MCF 10A (cell line): ENCODE data around the gene ID4. TPM values are rescaled to one million over a fixed set of nuclear protein-coding genes. Genes with fewer than 3 reads are reported as not detected.

Experiments used
- BruUV-seq: library from RNA; stranded (reverse); fragments of 400-500 nt; replicated peaks from 2 replicates; lab custom pipeline; 2021; lab: Mats Ljungman, UMichigan
- CTCF ChIA-PET: fragments of 300-600 bp; sonication (Branson Sonifier 250); formaldehyde crosslinking; extraction: SDS; loops from one replicate; lab custom pipeline; 2021; ENCODE audit warnings: antibody characterized with exemption, inconsistent platforms; lab: Yijun Ruan, JAX
- POLR2A ChIA-PET: fragments of 300-600, 350-650 bp; sonication (Branson Sonifier 250); formaldehyde crosslinking; extraction: SDS; loops from one replicate; lab custom pipeline; 2020; ENCODE audit warnings: antibody characterized with exemption, inconsistent platforms; lab: Yijun Ruan, JAX
- DNase-seq: peaks from one replicate; pipeline ENCODE4 v3.0.0-alpha.2; 2018; ENCODE audit not compliant: unreplicated experiment
- H3K27ac Mint-ChIP-seq: one replicate; pipeline ENCODE4 v1.8.0; 2022; ENCODE audit warnings: mild to moderate bottlenecking, low read depth, mixed read lengths; ENCODE audit not compliant: unreplicated experiment
- H3K27me3 Mint-ChIP-seq: one replicate; pipeline ENCODE4 v1.8.0; 2022; ENCODE audit warnings: mixed read lengths; ENCODE audit not compliant: insufficient read depth, unreplicated experiment
- H3K36me3 Mint-ChIP-seq: one replicate; pipeline ENCODE4 v1.8.0; 2022; ENCODE audit warnings: mild to moderate bottlenecking, moderate library complexity, mixed read lengths; ENCODE audit not compliant: insufficient read depth, unreplicated experiment
- H3K4me1 Mint-ChIP-seq: one replicate; pipeline ENCODE4 v1.8.0; 2022; ENCODE audit warnings: mixed read lengths; ENCODE audit not compliant: insufficient read depth, unreplicated experiment
- H3K4me3 Mint-ChIP-seq: one replicate; pipeline ENCODE4 v1.8.0; 2022; ENCODE audit warnings: mild to moderate bottlenecking, moderate library complexity, mixed read lengths; ENCODE audit not compliant: unreplicated experiment
- H3K9me3 Mint-ChIP-seq: one replicate; pipeline ENCODE4 v1.8.0; 2022; ENCODE audit warnings: mixed read lengths; ENCODE audit not compliant: unreplicated experiment
- intact Hi-C: fragments of 100-400 bp; cut with micrococcal nuclease; formaldehyde crosslinking; loops from 2 replicates; pipeline ENCODE4 v1.14.1; 2022
- total RNA-seq: library from RNA; stranded (reverse); gene quantifications from 2 replicates; pipeline ENCODE4 v1.2.3, GENCODE V29; 2022
- TF ChIP-seq, protein P1 (sequence below): fragments of 200-600 bp; IDR thresholded peaks from one replicate; pipeline ENCODE4 v1.8.0; 2022; ENCODE audit warnings: antibody characterized with exemption, mild to moderate bottlenecking; ENCODE audit not compliant: unreplicated experiment

ID4 gene
- total RNA-seq, 1 experiment from 2014 or later: not detected

- BruUV-seq: no TSS peak
- TF ChIP-seq, protein P1, sequence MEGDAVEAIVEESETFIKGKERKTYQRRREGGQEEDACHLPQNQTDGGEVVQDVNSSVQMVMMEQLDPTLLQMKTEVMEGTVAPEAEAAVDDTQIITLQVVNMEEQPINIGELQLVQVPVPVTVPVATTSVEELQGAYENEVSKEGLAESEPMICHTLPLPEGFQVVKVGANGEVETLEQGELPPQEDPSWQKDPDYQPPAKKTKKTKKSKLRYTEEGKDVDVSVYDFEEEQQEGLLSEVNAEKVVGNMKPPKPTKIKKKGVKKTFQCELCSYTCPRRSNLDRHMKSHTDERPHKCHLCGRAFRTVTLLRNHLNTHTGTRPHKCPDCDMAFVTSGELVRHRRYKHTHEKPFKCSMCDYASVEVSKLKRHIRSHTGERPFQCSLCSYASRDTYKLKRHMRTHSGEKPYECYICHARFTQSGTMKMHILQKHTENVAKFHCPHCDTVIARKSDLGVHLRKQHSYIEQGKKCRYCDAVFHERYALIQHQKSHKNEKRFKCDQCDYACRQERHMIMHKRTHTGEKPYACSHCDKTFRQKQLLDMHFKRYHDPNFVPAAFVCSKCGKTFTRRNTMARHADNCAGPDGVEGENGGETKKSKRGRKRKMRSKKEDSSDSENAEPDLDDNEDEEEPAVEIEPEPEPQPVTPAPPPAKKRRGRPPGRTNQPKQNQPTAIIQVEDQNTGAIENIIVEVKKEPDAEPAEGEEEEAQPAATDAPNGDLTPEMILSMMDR: no peak
- intact Hi-C loops: loop anchor here (10.0 kb wide), 1 partner anchor 72 kb away; no protein-coding TSS in a partner anchor
- POLR2A ChIA-PET: no interaction called here
- Mint-ChIP-seq H3K27me3 (peaks cover 60% of the 10 kb centered on the region), H3K4me1 (no peaks in the 10 kb centered on the region), H3K27ac (no peak overlapping the region), H3K4me3 (no peak overlapping the region), H3K9me3 (no peaks in the 10 kb centered on the region), H3K36me3 (no peaks in the 10 kb centered on the region)
- no peak for DNase-seq
- CTCF ChIA-PET: interaction anchor here (0.7 kb wide), 1 partner anchor 137 kb away, joined by 3 read pairs; no protein-coding TSS in a partner anchor
Measured at GRCh38 chr6:19806971-19807396, 30.2 kb upstream of the ID4 start.

DNA sequence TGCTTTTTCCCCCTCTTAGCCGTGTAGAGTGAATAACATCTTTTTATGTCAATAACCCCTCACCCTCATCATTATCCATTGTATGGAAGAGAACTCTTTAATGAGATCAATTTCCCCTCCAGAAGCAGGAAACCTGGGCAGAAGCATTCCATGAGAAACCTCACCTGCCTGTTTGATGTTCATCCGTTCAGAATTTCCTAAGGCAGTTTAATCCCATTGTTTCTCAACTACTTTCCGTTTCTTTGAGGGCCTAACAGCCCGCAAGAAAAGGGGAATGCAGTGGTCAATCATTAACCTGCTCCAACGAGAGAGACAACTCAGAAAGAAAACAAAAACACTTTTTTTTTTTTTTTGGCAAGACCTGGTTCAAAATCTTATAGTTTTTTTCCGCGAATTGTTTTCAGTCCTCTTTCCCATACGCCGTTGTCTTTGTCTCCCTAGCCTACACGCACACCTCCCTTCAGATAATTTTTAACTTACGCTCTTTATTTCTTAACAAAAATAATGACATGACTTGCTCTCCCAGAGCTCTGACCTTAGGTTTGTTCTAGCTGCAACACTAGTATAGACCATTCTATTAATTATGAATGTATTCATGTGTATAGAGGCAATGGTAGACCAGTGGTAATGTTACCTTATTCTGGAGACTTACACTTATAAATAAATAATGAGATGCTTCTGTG, 25.6 kb upstream of the ID4 start:
- ChIA-PET POLR2A (no interaction called here), CTCF (interaction anchor here (0.7 to 1.6 kb wide), 2 partner anchors 14 to 754 kb away, joined by 6 read pairs; no protein-coding TSS in a partner anchor)
- peaks cover 66% of the 10 kb centered on the region for H3K27me3 Mint-ChIP-seq
- no peak overlapping the region for H3K27ac Mint-ChIP-seq
- TF ChIP-seq, protein P1: no peak
- H3K36me3 Mint-ChIP-seq: no peaks in the 10 kb centered on the region
- no peaks in the 10 kb centered on the region for H3K4me1 Mint-ChIP-seq
- intact Hi-C loops: loop anchor here (2.0 to 5.0 kb wide), 2 partner anchors 39 to 246 kb away; no protein-coding TSS in a partner anchor
- BruUV-seq: no TSS peak
- H3K4me3 Mint-ChIP-seq: no peak overlapping the region
- no peak for DNase-seq
- H3K9me3 Mint-ChIP-seq: no peaks in the 10 kb centered on the region

GRCh38 chr6:19812512-19813119, 24.6 kb upstream of the ID4 start:
- Mint-ChIP-seq H3K36me3 (no peaks in the 10 kb centered on the region), H3K27ac (no peak overlapping the region), H3K27me3 (peaks cover 70% of the 10 kb centered on the region), H3K9me3 (no peaks in the 10 kb centered on the region), H3K4me1 (no peaks in the 10 kb centered on the region), H3K4me3 (no peak overlapping the region)
- intact Hi-C loops: loop anchor here (2.0 to 5.0 kb wide), 2 partner anchors 38 to 245 kb away; no protein-coding TSS in a partner anchor
- DNase-seq: peak; percentile 36
- no TSS peak for BruUV-seq
- CTCF ChIA-PET: interaction anchor here (1.6 kb wide), 1 partner anchor 13 kb away, joined by 6 read pairs; no protein-coding TSS in a partner anchor
- TF ChIP-seq, protein P1: peak; percentile 51
- POLR2A ChIA-PET: no interaction called here

DNA sequence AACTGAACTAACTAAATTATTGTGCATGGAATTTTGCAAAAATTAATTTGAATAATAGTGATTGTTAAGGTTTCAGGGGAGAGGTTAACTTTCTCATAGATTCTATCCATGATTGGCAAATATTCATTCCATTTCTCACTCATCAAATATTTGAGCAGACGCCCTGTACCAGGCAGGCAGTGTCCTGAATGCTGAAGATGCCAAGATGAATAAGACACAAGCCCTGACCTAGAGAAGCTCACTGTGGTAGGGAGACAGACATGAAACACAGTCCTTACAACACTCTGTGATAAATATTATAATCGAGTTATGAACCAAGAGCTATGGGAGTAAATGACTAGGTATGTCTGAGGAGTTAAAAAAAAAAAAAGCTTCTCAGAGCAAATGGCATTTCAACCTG, 18.4 kb upstream of the ID4 start:
- intact Hi-C loops: no loop called here
- Mint-ChIP-seq H3K9me3 (no peaks in the 10 kb centered on the region), H3K4me3 (no peak overlapping the region), H3K4me1 (no peaks in the 10 kb centered on the region), H3K27ac (no peak overlapping the region), H3K36me3 (no peaks in the 10 kb centered on the region), H3K27me3 (peaks cover 35% of the 10 kb centered on the region)
- POLR2A ChIA-PET: no interaction called here
- TF ChIP-seq, protein P1: no peak
- BruUV-seq: no TSS peak
- CTCF ChIA-PET: interaction anchor here (1.8 kb wide), 1 partner anchor 32 kb away, joined by 6 read pairs; no protein-coding TSS in a partner anchor
- no peak for DNase-seq
